IMR-90 (cell line): Measurements from ENCODE around the gene PTPN23. TPM values are rescaled to one million over a fixed set of nuclear protein-coding genes. Genes with fewer than 3 reads are reported as not detected.

Source experiments
- ATAC-seq: fragments of 200-7000 bp; cut with Tn5 transposase; 2 replicates; pipeline ENCODE4 v1.9.1; 2020; ENCODE audit warnings: low read depth, mild to moderate bottlenecking, moderate library complexity
- BruUV-seq: library from RNA; stranded (reverse); fragments of 400-500 nt; replicated peaks from 2 replicates; lab custom pipeline; 2021; lab: Mats Ljungman, UMichigan
- CTCF ChIA-PET: fragments of 300-600 bp; formaldehyde crosslinking; extraction: SDS; loops from one replicate; lab custom pipeline; 2021; ENCODE audit warnings: antibody characterized with exemption; lab: Yijun Ruan, JAX
- POLR2A ChIA-PET: fragments of 300-600 bp; sonication (Branson Sonifier 250); formaldehyde crosslinking; loops from one replicate; lab custom pipeline; 2022; ENCODE audit warnings: antibody characterized with exemption; ENCODE audit not compliant: unreplicated experiment; lab: Charles Lee
- DNase-seq: peaks from one replicate; pipeline ENCODE4 v3.0.0; 2013
- H2AFZ ChIP-seq: replicated peaks from 2 replicates; pipeline ENCODE3; 2013; ENCODE audit warnings: low read length, mild to moderate bottlenecking; ENCODE audit not compliant: poor library complexity
- H2AK5ac ChIP-seq: 2 replicates; pipeline ENCODE4 v1.6.1; 2013; ENCODE audit warnings: low read depth, low read length, inconsistent platforms
- H2AK9ac ChIP-seq: replicated peaks from 2 replicates; pipeline ENCODE3; 2013; ENCODE audit warnings: mild to moderate bottlenecking, low read depth, low read length, moderate library complexity; ENCODE audit not compliant: poor library complexity
- H2BK120ac ChIP-seq: 2 replicates; pipeline ENCODE4 v1.6.1; 2013; ENCODE audit warnings: low read depth, low read length, inconsistent platforms
- H2BK15ac ChIP-seq: 3 replicates; pipeline ENCODE4 v1.6.1; 2013; ENCODE audit warnings: low read depth, low read length, inconsistent platforms
- H2BK20ac ChIP-seq: 2 replicates; pipeline ENCODE4 v1.6.1; 2013; ENCODE audit warnings: low read depth, mild to moderate bottlenecking, inconsistent platforms, low read length, moderate library complexity
- H2BK5ac ChIP-seq: 2 replicates; pipeline ENCODE4 v1.6.1; 2013; ENCODE audit warnings: mild to moderate bottlenecking, low read depth, low read length, inconsistent platforms; ENCODE audit not compliant: poor library complexity, severe bottlenecking
- H3K14ac ChIP-seq: replicated peaks from 2 replicates; pipeline ENCODE4 v1.6.1; 2013; ENCODE audit warnings: low read depth, low read length, inconsistent platforms
- H3K18ac ChIP-seq: 2 replicates; pipeline ENCODE4 v1.6.1; 2013; ENCODE audit warnings: low read depth, low read length, control low read depth
- H3K23ac ChIP-seq: 2 replicates; pipeline ENCODE4 v1.6.1; 2013; ENCODE audit warnings: low read depth, low read length, inconsistent platforms
- H3K27ac ChIP-seq: 2 replicates; pipeline ENCODE4 v1.5.1; 2013; ENCODE audit warnings: mild to moderate bottlenecking, control low read depth, low read length; ENCODE audit not compliant: insufficient read depth
- H3K27me3 ChIP-seq: 2 replicates; pipeline ENCODE4 v1.6.1; 2013; ENCODE audit warnings: low read length; ENCODE audit not compliant: control insufficient read depth, insufficient read depth
- H3K36me3 ChIP-seq: 2 replicates; pipeline ENCODE4 v1.6.1; 2013; ENCODE audit warnings: low read length, mixed read lengths; ENCODE audit not compliant: control insufficient read depth, insufficient read depth
- H3K4ac ChIP-seq: 2 replicates; pipeline ENCODE4 v1.6.1; 2013; ENCODE audit warnings: low read depth, low read length, inconsistent platforms
- H3K4me1 ChIP-seq: 2 replicates; pipeline ENCODE4 v1.6.1; 2013; ENCODE audit warnings: low read length, mixed read lengths; ENCODE audit not compliant: control insufficient read depth, insufficient read depth
- H3K4me2 ChIP-seq: 2 replicates; pipeline ENCODE4 v1.6.1; 2013; ENCODE audit warnings: low read depth, mild to moderate bottlenecking, control low read depth, low read length, moderate library complexity
- H3K4me3 ChIP-seq: 2 replicates; pipeline ENCODE4 v1.5.1; 2013; ENCODE audit warnings: low read depth, mild to moderate bottlenecking, control low read depth, low read length, moderate library complexity; ENCODE audit not compliant: insufficient read depth
- H3K56ac ChIP-seq: 2 replicates; pipeline ENCODE4 v1.6.1; 2013; ENCODE audit warnings: low read length, inconsistent platforms; ENCODE audit not compliant: insufficient read depth; ENCODE audit errors: extremely low read depth
- H3K79me1 ChIP-seq, 2 experiments: 2 replicates each; pipeline ENCODE4 v1.6.1; 2013; ENCODE audit warnings: low read length in 2 of 2, inconsistent platforms in 1 of 2, low read depth in 1 of 2
- H3K9ac ChIP-seq: 2 replicates; pipeline ENCODE4 v1.6.1; 2013; ENCODE audit warnings: low read depth, low read length, control low read depth
- H3K9me1 ChIP-seq: 2 replicates; pipeline ENCODE4 v1.6.1; 2013; ENCODE audit warnings: low read length, inconsistent platforms; ENCODE audit not compliant: insufficient read depth
- H3K9me3 ChIP-seq: 2 replicates; pipeline ENCODE4 v1.6.1; 2013; ENCODE audit warnings: low read length; ENCODE audit not compliant: control insufficient read depth, insufficient read depth
- H4K20me1 ChIP-seq: 2 replicates; pipeline ENCODE4 v1.6.1; 2013; ENCODE audit warnings: low read length, inconsistent platforms; ENCODE audit not compliant: insufficient read depth
- H4K5ac ChIP-seq: 2 replicates; pipeline ENCODE4 v1.6.1; 2013; ENCODE audit warnings: mild to moderate bottlenecking, low read depth, low read length, control low read depth
- H4K8ac ChIP-seq, 2 experiments: 2 replicates each; pipeline ENCODE4 v1.6.1; 2013; ENCODE audit warnings: low read depth in 2 of 2, low read length in 2 of 2, control low read depth in 1 of 2, inconsistent platforms in 1 of 2
- H4K91ac ChIP-seq: 2 replicates; pipeline ENCODE4 v1.6.1; 2013; ENCODE audit warnings: low read depth, low read length, inconsistent platforms; ENCODE audit not compliant: insufficient read depth
- BHLHE40 ChIP-seq: fragments of 150-350 bp; IDR thresholded peaks from 2 replicates; pipeline ENCODE4 v1.6.1; 2016; ENCODE audit warnings: mild to moderate bottlenecking, low read depth, low read length
- CEBPB ChIP-seq: IDR thresholded peaks from 2 replicates; pipeline ENCODE4 v1.6.1; 2012; ENCODE audit warnings: low read depth, low read length, improper control_type of control experiment
- CHD1 ChIP-seq: IDR thresholded peaks from 2 replicates; pipeline ENCODE4 v1.6.1; 2012; ENCODE audit warnings: low read depth, low read length, improper control_type of control experiment
- FOS ChIP-seq: fragments of 150-350 bp; IDR thresholded peaks from 2 replicates; pipeline ENCODE4 v1.6.1; 2016; ENCODE audit warnings: low read depth, low read length
- MAFK ChIP-seq: IDR thresholded peaks from 2 replicates; pipeline ENCODE4 v1.6.1; 2012; ENCODE audit warnings: low read depth, low read length, improper control_type of control experiment
- MAZ ChIP-seq: IDR thresholded peaks from 2 replicates; pipeline ENCODE4 v1.6.1; 2012; ENCODE audit warnings: low read depth, mild to moderate bottlenecking, low read length, improper control_type of control experiment, moderate library complexity, borderline replicate concordance
- MXI1 ChIP-seq: IDR thresholded peaks from 2 replicates; pipeline ENCODE4 v1.6.1; 2012; ENCODE audit warnings: low read depth, mild to moderate bottlenecking, low read length, moderate library complexity, borderline replicate concordance
- NFE2L2 ChIP-seq: fragments of 150-350 bp; IDR thresholded peaks from 2 replicates; pipeline ENCODE4 v1.6.1; 2016; ENCODE audit warnings: low read depth, mild to moderate bottlenecking, low read length
- POLR2A ChIP-seq: IDR thresholded peaks from 2 replicates; pipeline ENCODE4 v1.6.1; 2012; ENCODE audit warnings: mild to moderate bottlenecking, low read depth, low read length
- RAD21 ChIP-seq: IDR thresholded peaks from 2 replicates; pipeline ENCODE4 v1.6.1; 2012; ENCODE audit warnings: low read length, improper control_type of control experiment
- RCOR1 ChIP-seq: IDR thresholded peaks from 2 replicates; pipeline ENCODE4 v1.6.1; 2012; ENCODE audit warnings: mild to moderate bottlenecking, low read length, improper control_type of control experiment; ENCODE audit not compliant: insufficient replicate concordance
- RFX5 ChIP-seq: IDR thresholded peaks from 2 replicates; pipeline ENCODE4 v1.8.0; 2012; ENCODE audit warnings: low read depth, mild to moderate bottlenecking, low read length, moderate library complexity
- SMC3 ChIP-seq: fragments of 150-350 bp; IDR thresholded peaks from 2 replicates; pipeline ENCODE4 v1.6.1; 2016; ENCODE audit warnings: low read depth, mild to moderate bottlenecking, antibody characterized with exemption, low read length, moderate library complexity
- WGBS, 2 experiments: methylation state at CpG; one replicate each; pipeline versions ENCODE4 v1.1.5 to v1.1.7; 2013; ENCODE audit warnings: missing lambda C conversion rate in 2 of 2; ENCODE audit not compliant: insufficient read length in 1 of 2; ENCODE audit errors: extremely low coverage in 2 of 2; 5-methylcytosine and 5-hydroxymethylcytosine counted together
- dilution Hi-C: fragments of 300-500 bp; cut with HindIII; formaldehyde crosslinking; loops from one replicate; pipeline ENCODE4 v1.14.3; 2018; ENCODE audit warnings: low sequenced_read_pairs; ENCODE audit not compliant: unreplicated experiment
- in situ Hi-C: fragments of 300-500 bp; cut with MboI; formaldehyde crosslinking; loops from 3 replicates; pipeline ENCODE4 v1.14.3; 2019; ENCODE audit warnings: low sequenced_read_pairs, inconsistent platforms, mixed read lengths
- intact Hi-C: fragments of 100-400 bp; cut with micrococcal nuclease; formaldehyde crosslinking; loops from 2 replicates; pipeline ENCODE4 v1.10.0; 2022
- polyA plus RNA-seq, 3 experiments: library from polyadenylated mRNA; depleted of rRNA; stranded (reverse); fragments of >200 nt; gene quantifications; 2 replicates each; pipeline ENCODE4 v1.2.3, GENCODE V29; 2012; ENCODE audit warnings: low replicate concordance in 1 of 3
- total RNA-seq: library from RNA; depleted of rRNA; stranded (reverse); fragments of >200 nt; gene quantifications from 2 replicates; pipeline ENCODE4 v1.2.3, GENCODE V29; 2012
- TF ChIP-seq, protein P1 (sequence below): fragments of 150-350 bp; IDR thresholded peaks from 2 replicates; pipeline ENCODE4 v1.6.1; 2016; ENCODE audit warnings: low read depth, mild to moderate bottlenecking, low read length, moderate library complexity, borderline replicate concordance
- TF ChIP-seq, protein P2 (sequence below): conservative IDR thresholded peaks from 2 replicates; pipeline ENCODE4 v1.5.1; 2012; ENCODE audit warnings: mild to moderate bottlenecking, low read depth, low read length, improper control_type of control experiment
- TF ChIP-seq, protein P3 (sequence below): fragments of 150-350 bp; IDR thresholded peaks from 2 replicates; pipeline ENCODE4 v1.6.1; 2017; ENCODE audit warnings: mild to moderate bottlenecking, antibody characterized with exemption, low read length, low read depth

Gene PTPN23
- total and polyA plus RNA-seq, 2 of the 4 experiments (the other 2 are of a cell fraction): 4.5 to 15.1 TPM

DNA sequence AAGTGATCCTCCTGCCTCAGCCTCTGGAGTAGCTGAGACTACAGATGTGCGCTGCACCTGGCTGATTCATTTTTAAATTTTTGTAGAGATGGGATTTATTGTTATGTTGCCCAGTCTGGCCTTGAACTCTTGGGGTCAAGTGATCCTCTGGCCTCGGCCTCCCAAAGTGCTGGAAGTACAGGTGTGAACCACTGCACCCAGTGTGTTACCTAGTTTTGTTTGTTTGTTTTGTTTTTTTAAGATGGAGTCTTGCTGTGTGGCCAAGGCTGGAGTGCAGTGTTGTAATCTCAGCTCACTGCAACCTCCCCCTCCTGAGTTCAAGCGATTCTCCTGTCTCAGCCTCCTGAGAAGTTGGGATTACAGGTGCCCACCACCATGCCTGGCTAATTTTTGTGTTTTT lies 12.1 kb downstream of the PTPN23 start:
- no peak overlapping the region for H3K9ac ChIP-seq
- in situ Hi-C loops (no loop called here), dilution Hi-C loops (no loop called here), intact Hi-C loops (no loop called here)
- peaks cover 44% of the 10 kb centered on the region for H3K9me1 ChIP-seq
- TF ChIP-seq RCOR1 (no peak), MAZ (no peak), SMC3 (no peak), CEBPB (no peak), RFX5 (no peak), MXI1 (no peak), MAFK (no peak), POLR2A (no peak), FOS (no peak), CHD1 (no peak), NFE2L2 (no peak), BHLHE40 (no peak), RAD21 (no peak)
- TF ChIP-seq, protein P1, sequence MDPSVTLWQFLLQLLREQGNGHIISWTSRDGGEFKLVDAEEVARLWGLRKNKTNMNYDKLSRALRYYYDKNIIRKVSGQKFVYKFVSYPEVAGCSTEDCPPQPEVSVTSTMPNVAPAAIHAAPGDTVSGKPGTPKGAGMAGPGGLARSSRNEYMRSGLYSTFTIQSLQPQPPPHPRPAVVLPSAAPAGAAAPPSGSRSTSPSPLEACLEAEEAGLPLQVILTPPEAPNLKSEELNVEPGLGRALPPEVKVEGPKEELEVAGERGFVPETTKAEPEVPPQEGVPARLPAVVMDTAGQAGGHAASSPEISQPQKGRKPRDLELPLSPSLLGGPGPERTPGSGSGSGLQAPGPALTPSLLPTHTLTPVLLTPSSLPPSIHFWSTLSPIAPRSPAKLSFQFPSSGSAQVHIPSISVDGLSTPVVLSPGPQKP: no peak
- TF ChIP-seq, protein P2, sequence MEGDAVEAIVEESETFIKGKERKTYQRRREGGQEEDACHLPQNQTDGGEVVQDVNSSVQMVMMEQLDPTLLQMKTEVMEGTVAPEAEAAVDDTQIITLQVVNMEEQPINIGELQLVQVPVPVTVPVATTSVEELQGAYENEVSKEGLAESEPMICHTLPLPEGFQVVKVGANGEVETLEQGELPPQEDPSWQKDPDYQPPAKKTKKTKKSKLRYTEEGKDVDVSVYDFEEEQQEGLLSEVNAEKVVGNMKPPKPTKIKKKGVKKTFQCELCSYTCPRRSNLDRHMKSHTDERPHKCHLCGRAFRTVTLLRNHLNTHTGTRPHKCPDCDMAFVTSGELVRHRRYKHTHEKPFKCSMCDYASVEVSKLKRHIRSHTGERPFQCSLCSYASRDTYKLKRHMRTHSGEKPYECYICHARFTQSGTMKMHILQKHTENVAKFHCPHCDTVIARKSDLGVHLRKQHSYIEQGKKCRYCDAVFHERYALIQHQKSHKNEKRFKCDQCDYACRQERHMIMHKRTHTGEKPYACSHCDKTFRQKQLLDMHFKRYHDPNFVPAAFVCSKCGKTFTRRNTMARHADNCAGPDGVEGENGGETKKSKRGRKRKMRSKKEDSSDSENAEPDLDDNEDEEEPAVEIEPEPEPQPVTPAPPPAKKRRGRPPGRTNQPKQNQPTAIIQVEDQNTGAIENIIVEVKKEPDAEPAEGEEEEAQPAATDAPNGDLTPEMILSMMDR: no peak
- TF ChIP-seq, protein P3, sequence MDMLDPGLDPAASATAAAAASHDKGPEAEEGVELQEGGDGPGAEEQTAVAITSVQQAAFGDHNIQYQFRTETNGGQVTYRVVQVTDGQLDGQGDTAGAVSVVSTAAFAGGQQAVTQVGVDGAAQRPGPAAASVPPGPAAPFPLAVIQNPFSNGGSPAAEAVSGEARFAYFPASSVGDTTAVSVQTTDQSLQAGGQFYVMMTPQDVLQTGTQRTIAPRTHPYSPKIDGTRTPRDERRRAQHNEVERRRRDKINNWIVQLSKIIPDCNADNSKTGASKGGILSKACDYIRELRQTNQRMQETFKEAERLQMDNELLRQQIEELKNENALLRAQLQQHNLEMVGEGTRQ: no peak
- H2BK5ac ChIP-seq: no peak overlapping the region
- ATAC-seq: no peak
- H3K9me3 ChIP-seq: no peaks in the 10 kb centered on the region
- no peak overlapping the region for H3K4me2 ChIP-seq
- H3K27me3 ChIP-seq: no peaks in the 10 kb centered on the region
- H3K4ac ChIP-seq: no peak overlapping the region
- no peak overlapping the region for H3K14ac ChIP-seq
- no peak overlapping the region for H3K4me3 ChIP-seq
- peaks cover 71% of the 10 kb centered on the region for H4K20me1 ChIP-seq
- H3K56ac ChIP-seq: no peak overlapping the region
- no peak overlapping the region for H3K18ac ChIP-seq
- POLR2A ChIA-PET: no interaction called here
- BruUV-seq: no TSS peak
- H3K27ac ChIP-seq: no peak overlapping the region
- H4K91ac ChIP-seq: no peak overlapping the region
- H3K36me3 ChIP-seq: peaks cover 8% of the 10 kb centered on the region
- H3K4me1 ChIP-seq: peaks cover 22% of the 10 kb centered on the region
- H2AK5ac ChIP-seq: no peak overlapping the region
- H2BK15ac ChIP-seq: no peak overlapping the region
- no peak overlapping the region for H2AK9ac ChIP-seq
- WGBS, 2 experiments: no CpG with 5 or more reads among the region's 3 CpGs
- no peak for DNase-seq
- no peak overlapping the region for H3K23ac ChIP-seq
- H3K79me1 ChIP-seq: peaks cover 51 to 93% of the 10 kb centered on the region in 2 experiments
- H2BK20ac ChIP-seq: no peak overlapping the region
- H2BK120ac ChIP-seq: no peak overlapping the region
- H4K5ac ChIP-seq: no peak overlapping the region
- no peak overlapping the region for H2AFZ ChIP-seq
- no peak overlapping the region for H4K8ac ChIP-seq
- CTCF ChIA-PET: no interaction called here
